H1 (cell line): ENCODE data around the gene RNF114. TPM values are rescaled to one million over a fixed set of nuclear protein-coding genes. Genes with fewer than 3 reads are reported as not detected.

Experiments used
- CTCF ChIA-PET: fragments of 300-600 bp; sonication (Branson Sonifier 250); formaldehyde crosslinking; loops from one replicate; lab custom pipeline; 2021; ENCODE audit not compliant: partially characterized antibody; lab: Charles Lee
- POLR2A ChIA-PET: fragments of 300-600 bp; sonication (Branson Sonifier 250); formaldehyde crosslinking; loops from one replicate; lab custom pipeline; 2021; ENCODE audit warnings: inconsistent platforms; ENCODE audit not compliant: partially characterized antibody; lab: Charles Lee
- DNase-seq, 2 experiments: peaks; one replicate each; pipeline versions ENCODE4 v3.0.0 to v3.0.0-alpha.2; 2010 to 2022; ENCODE audit warnings: low spot score in 2 of 2, low read depth in 1 of 2, mixed read lengths in 1 of 2
- FAIRE-seq: peaks from 2 replicates; lab custom pipeline; 2011; peaks lifted over from hg19 to GRCh38; lab: Jason Lieb, UNC
- H2AFZ ChIP-seq: 2 replicates; pipeline ENCODE4 v1.8.1; 2012; ENCODE audit warnings: low read length, inconsistent platforms
- H2AK5ac ChIP-seq: 2 replicates; pipeline ENCODE4 v1.6.1; 2013; ENCODE audit warnings: low read depth, low read length
- H2BK120ac ChIP-seq: replicated peaks from 2 replicates; pipeline ENCODE3; 2013; ENCODE audit warnings: low read depth, low read length, inconsistent platforms
- H2BK12ac ChIP-seq: 2 replicates; pipeline ENCODE4 v1.6.1; 2013; ENCODE audit warnings: low read depth, low read length
- H2BK15ac ChIP-seq: 2 replicates; pipeline ENCODE4 v1.6.1; 2013; ENCODE audit warnings: low read length
- H2BK20ac ChIP-seq: 2 replicates; pipeline ENCODE4 v1.6.1; 2013; ENCODE audit warnings: low read length
- H2BK5ac ChIP-seq: 2 replicates; pipeline ENCODE4 v1.6.1; 2013; ENCODE audit warnings: low read depth, low read length
- H3K14ac ChIP-seq: 2 replicates; pipeline ENCODE4 v1.6.1; 2013; ENCODE audit warnings: inconsistent platforms; ENCODE audit not compliant: insufficient read length
- H3K18ac ChIP-seq: 2 replicates; pipeline ENCODE4 v1.6.1; 2013; ENCODE audit warnings: low read length; ENCODE audit errors: extremely low read depth
- H3K23ac ChIP-seq: 2 replicates; pipeline ENCODE4 v1.6.1; 2013; ENCODE audit warnings: inconsistent platforms; ENCODE audit not compliant: insufficient read length
- H3K23me2 ChIP-seq: 2 replicates; pipeline ENCODE4 v1.6.1; 2013; ENCODE audit warnings: low read depth, low read length
- H3K27ac ChIP-seq: 2 replicates; pipeline ENCODE4 v1.6.1; 2011; ENCODE audit warnings: low read depth, low read length, inconsistent platforms
- H3K27me3 ChIP-seq, 4 experiments: replicated peaks in 1 of 4; 1 replicate in 1 of 4; 2 replicates in 3 of 4; pipeline versions ENCODE4 v1.6.1 to v1.8.1; 2011 to 2013; ENCODE audit warnings: low read length in 3 of 4, mild to moderate bottlenecking in 3 of 4, inconsistent platforms in 2 of 4, mixed read lengths in 2 of 4, moderate library complexity in 1 of 4; ENCODE audit not compliant: control insufficient read depth in 3 of 4, insufficient read depth in 3 of 4; ENCODE audit errors: extremely low read depth in 1 of 4
- H3K36me3 ChIP-seq, 4 experiments: 2 replicates each; pipeline versions ENCODE4 v1.6.1 to v1.8.1; 2011 to 2013; ENCODE audit warnings: mild to moderate bottlenecking in 4 of 4, low read length in 3 of 4, moderate library complexity in 2 of 4, control low read depth in 1 of 4, inconsistent platforms in 1 of 4; ENCODE audit not compliant: insufficient read depth in 4 of 4, control insufficient read depth in 2 of 4
- H3K4ac ChIP-seq: replicated peaks from 2 replicates; pipeline ENCODE3; 2013; ENCODE audit warnings: low read length, low read depth, mixed read lengths, inconsistent platforms; ENCODE audit not compliant: insufficient read length
- H3K4me1 ChIP-seq, 4 experiments: replicated peaks in 1 of 4; 1 replicate in 1 of 4; 2 replicates in 3 of 4; pipeline versions ENCODE4 v1.6.1 to v1.8.1; 2011 to 2013; ENCODE audit warnings: low read length in 3 of 4, inconsistent platforms in 2 of 4, mixed read lengths in 1 of 4; ENCODE audit not compliant: insufficient read depth in 4 of 4, control insufficient read depth in 3 of 4
- H3K4me2 ChIP-seq, 2 experiments: 2 replicates each; pipeline versions ENCODE4 v1.6.1 to v1.8.1; 2011 to 2013; ENCODE audit warnings: low read depth in 2 of 2, low read length in 2 of 2, control low read depth in 1 of 2, inconsistent platforms in 1 of 2, mild to moderate bottlenecking in 1 of 2; ENCODE audit not compliant: insufficient read depth in 1 of 2
- H3K4me3 ChIP-seq, 4 experiments: fragments of 200-600, 300-600 bp in 1 of 4; sonication (generic), shearing (Covaris generic), sonication (Bioruptor Twin) in 1 of 4; 2 replicates each; pipeline versions ENCODE4 v1.5.1 to v1.8.1; 2011 to 2016; ENCODE audit warnings: low read length in 4 of 4, low read depth in 3 of 4, control low read depth in 2 of 4, inconsistent platforms in 2 of 4, mild to moderate bottlenecking in 2 of 4, mixed read lengths in 1 of 4, moderate library complexity in 1 of 4; ENCODE audit not compliant: insufficient read depth in 2 of 4; ENCODE audit errors: extremely low read depth in 1 of 4
- H3K56ac ChIP-seq: replicated peaks from 2 replicates; pipeline ENCODE3; 2013; ENCODE audit warnings: low read depth, mild to moderate bottlenecking, mixed read lengths, low read length, inconsistent platforms; ENCODE audit not compliant: insufficient read length
- H3K79me1 ChIP-seq: 2 replicates; pipeline ENCODE4 v1.6.1; 2013; ENCODE audit warnings: low read depth, low read length, control low read depth
- H3K79me2 ChIP-seq, 2 experiments: 2 replicates each; pipeline versions ENCODE4 v1.6.1 to v1.8.1; 2012 to 2013; ENCODE audit warnings: low read length in 2 of 2, mild to moderate bottlenecking in 2 of 2, inconsistent platforms in 1 of 2; ENCODE audit not compliant: insufficient read depth in 2 of 2, control insufficient read depth in 1 of 2
- H3K9ac ChIP-seq, 4 experiments: replicated peaks in 1 of 4; 1 replicate in 1 of 4; 2 replicates in 3 of 4; pipeline versions ENCODE4 v1.6.1 to v1.8.1; 2011 to 2013; ENCODE audit warnings: low read depth in 3 of 4, low read length in 3 of 4, control low read depth in 2 of 4, mild to moderate bottlenecking in 2 of 4, moderate library complexity in 2 of 4, inconsistent platforms in 1 of 4; ENCODE audit errors: extremely low read depth in 1 of 4
- H3K9me3 ChIP-seq, 2 experiments: 2 replicates each; pipeline versions ENCODE4 v1.6.1 to v1.8.1; 2012 to 2013; ENCODE audit warnings: mild to moderate bottlenecking in 2 of 2, moderate library complexity in 2 of 2, control low read depth in 1 of 2, inconsistent platforms in 1 of 2, low read depth in 1 of 2, low read length in 1 of 2, mixed read lengths in 1 of 2; ENCODE audit not compliant: insufficient read depth in 2 of 2
- H4K20me1 ChIP-seq, 2 experiments: replicated peaks in 1 of 2; 2 replicates each; pipeline versions ENCODE3 to v1.8.1; 2011 to 2013; ENCODE audit warnings: inconsistent platforms in 2 of 2, low read length in 2 of 2, mild to moderate bottlenecking in 1 of 2; ENCODE audit not compliant: insufficient read depth in 2 of 2, control insufficient read depth in 1 of 2
- H4K5ac ChIP-seq: 2 replicates; pipeline ENCODE4 v1.6.1; 2013; ENCODE audit warnings: low read length, low read depth, mixed read lengths, inconsistent platforms; ENCODE audit not compliant: insufficient read length
- H4K8ac ChIP-seq: 2 replicates; pipeline ENCODE4 v1.8.0; 2013; ENCODE audit warnings: mild to moderate bottlenecking, moderate library complexity, low read length, inconsistent platforms; ENCODE audit not compliant: insufficient read depth; ENCODE audit errors: extremely low read depth
- H4K91ac ChIP-seq: replicated peaks from 2 replicates; pipeline ENCODE3; 2013; ENCODE audit warnings: low read length, mixed read lengths, inconsistent platforms; ENCODE audit not compliant: insufficient read length
- ASH2L ChIP-seq: fragments of 200-600, 300-600 bp; sonication (generic); IDR thresholded peaks from one replicate; pipeline ENCODE4 v1.7.1; 2017; ENCODE audit warnings: low read length
- BRCA1 ChIP-seq: IDR thresholded peaks from 2 replicates; pipeline ENCODE4 v1.6.1; 2012; ENCODE audit warnings: low read depth, low read length, improper control_type of control experiment
- JUN ChIP-seq: IDR thresholded peaks from 2 replicates; pipeline ENCODE4 v1.6.1; 2011; ENCODE audit warnings: low read depth, mild to moderate bottlenecking, improper control_type of control experiment, low read length
- SP1 ChIP-seq: IDR thresholded peaks from 2 replicates; pipeline ENCODE4 v1.6.1; 2011; ENCODE audit warnings: low read depth, low read length
- USF2 ChIP-seq: IDR thresholded peaks from 2 replicates; pipeline ENCODE4 v1.6.1; 2011; ENCODE audit warnings: low read length, improper control_type of control experiment
- WGBS, 2 experiments: shearing (Covaris generic) in 1 of 2; methylation state at CpG; one replicate each; pipeline versions ENCODE4 v1.1.6 to v1.1.7; 2013 to 2015; ENCODE audit warnings: low lambda C conversion rate in 2 of 2, mixed read lengths in 2 of 2, inconsistent platforms in 1 of 2, low coverage in 1 of 2, missing lambda C conversion rate in 1 of 2; ENCODE audit not compliant: insufficient replicate concordance in 2 of 2, insufficient coverage in 1 of 2, insufficient read length in 1 of 2; ENCODE audit errors: extremely low coverage in 1 of 2, missing lambda C conversion rate in 1 of 2; 5-methylcytosine and 5-hydroxymethylcytosine counted together
- polyA plus RNA-seq, 7 experiments: library from polyadenylated mRNA; depleted of rRNA in 3 of 7; stranded (reverse) in 5 of 7; unstranded in 2 of 7; fragments of >200 nt in 5 of 7; fragments of 200-250 nt in 2 of 7; gene quantifications; 1 replicate in 5 of 7; 2 replicates in 1 of 7; 4 replicates in 1 of 7; pipeline versions ENCODE4 v1.2.1 to v1.2.3, GENCODE V29; 2011 to 2013; ENCODE audit warnings: missing spikeins in 2 of 7, mixed read lengths in 2 of 7
- total RNA-seq: library from RNA; stranded (reverse); fragmentation: NEBNext Ultra II Directional; extraction: Animal tissue kit (Norgen Biotek cat#: 25700); gene quantifications from 2 replicates; pipeline ENCODE4 v1.2.1, GENCODE V29; 2021

RNF114 gene
- total and polyA plus RNA-seq, 2 of the 8 experiments (the other 6 are each of a cell fraction or from before 2014, with no cell fraction given): 81.7 to 89.9 TPM

DNA sequence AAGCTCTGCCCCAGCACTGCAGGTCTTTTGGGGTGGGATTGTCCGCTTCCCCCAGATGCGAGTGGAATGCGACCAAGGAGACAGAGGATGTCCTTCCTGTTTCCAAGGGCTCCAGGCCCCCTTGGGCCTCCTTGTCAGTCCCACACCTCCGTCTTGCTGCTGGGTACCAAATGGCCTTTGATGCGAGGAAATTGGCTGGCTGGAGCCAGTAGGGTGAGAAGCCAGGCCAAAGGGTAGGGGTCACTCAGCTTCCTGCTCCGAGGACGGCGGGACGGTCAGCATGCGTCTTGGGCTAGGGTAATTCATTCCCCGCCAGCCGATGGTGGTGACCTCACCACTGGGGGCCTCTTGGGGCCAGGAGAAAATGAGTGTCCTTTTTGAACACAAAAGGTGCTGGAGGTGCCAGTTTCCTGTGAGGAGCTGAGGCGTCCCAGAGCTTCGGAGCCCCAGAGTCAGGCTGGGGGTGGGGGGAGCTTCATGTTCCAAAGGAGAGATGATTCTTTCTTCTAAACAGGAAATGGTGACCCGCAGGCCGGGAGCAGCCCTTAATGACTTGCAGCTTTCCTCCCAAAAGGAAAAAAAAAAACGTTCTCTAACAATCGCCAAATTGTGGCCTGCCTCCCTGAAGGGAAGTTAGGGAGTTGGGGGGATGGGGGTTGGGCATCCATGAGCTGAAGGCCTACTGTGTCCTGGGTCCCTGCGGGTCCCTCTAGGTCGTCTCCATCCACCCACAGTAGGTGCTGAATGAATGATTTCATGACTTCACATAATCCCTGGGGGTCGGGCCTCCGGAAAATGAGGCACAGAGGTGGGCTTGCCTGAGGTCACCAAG lies 53.3 kb downstream of the RNF114 start:
- no peak overlapping the region for H3K14ac ChIP-seq
- H3K79me1 ChIP-seq: peaks cover 2% of the 10 kb centered on the region; the same call in 1 of the 2 replicates
- H4K20me1 ChIP-seq: peaks cover 2 to 4% of the 10 kb centered on the region in 2 experiments
- POLR2A ChIA-PET: interaction anchor here (0.6 to 15.6 kb wide), 9 partner anchors 8 to 302 kb away, joined by 3 to 287 read pairs (median 4); no protein-coding TSS in a partner anchor
- H3K23me2 ChIP-seq: no peaks in the 10 kb centered on the region
- peak overlapping the region; percentile 28; the same call in 1 of the 2 replicates for H3K18ac ChIP-seq
- peak overlapping the region; percentile 90; the same call in 1 of the 2 replicates for H2AK5ac ChIP-seq
- H2BK15ac ChIP-seq: peak overlapping the region; percentile 81; the same call in 1 of the 2 replicates
- H3K27ac ChIP-seq: no peak overlapping the region; the same call in 1 of the 2 replicates
- H3K9me3 ChIP-seq: no peaks in the 10 kb centered on the region
- H3K4me3 ChIP-seq: no peak overlapping the region
- peaks cover 0 to 21% (median 0%) of the 10 kb centered on the region in 4 experiments; a peak in 1 of 8 replicates for H3K36me3 ChIP-seq
- FAIRE-seq (no peak), DNase-seq (peak in 1 of 2 experiments; percentile 59)
- H4K8ac ChIP-seq: no peak overlapping the region
- no peak overlapping the region for H3K56ac ChIP-seq
- H3K79me2 ChIP-seq: peaks cover 0 to 8% of the 10 kb centered on the region in 2 experiments; a peak in 2 of 4 replicates
- H2BK120ac ChIP-seq: no peak overlapping the region
- CTCF ChIA-PET: interaction anchor here (0.7 to 21.7 kb wide), 11 partner anchors 8 to 95 kb away, joined by 3 to 514 read pairs (median 4); no protein-coding TSS in a partner anchor
- H3K4me1 ChIP-seq: peaks cover 24 to 49% (median 42%) of the 10 kb centered on the region in 4 experiments
- WGBS, 2 experiments: 50% methylated on average over 22 of the region's 22 CpGs; no CpG with 5 or more reads in 1 of the 2 experiments
- H3K9ac ChIP-seq: peak overlapping the region in 1 of 4 experiments; percentile 10; a peak in 2 of 7 replicates
- peak overlapping the region; percentile 29 for H3K4ac ChIP-seq
- no peak overlapping the region for H2AFZ ChIP-seq
- H3K4me2 ChIP-seq: peak overlapping the region; percentile 12 to 16; a peak in 3 of 4 replicates
- no peak overlapping the region for H4K5ac ChIP-seq
- H3K27me3 ChIP-seq: no peaks in the 10 kb centered on the region
- TF ChIP-seq SP1 (0 out of 2 replicates have a peak, but pooled peaks have one; percentile 11), ASH2L (peak; percentile 23), JUN (no peak), BRCA1 (no peak), USF2 (no peak)
- peak overlapping the region; percentile 56 for H4K91ac ChIP-seq
- H2BK20ac ChIP-seq: 0 out of 2 replicates have a peak overlapping the region, but pooled peaks have one; percentile 80
- no peak overlapping the region for H3K23ac ChIP-seq
- peak overlapping the region; percentile 90 for H2BK12ac ChIP-seq
- H2BK5ac ChIP-seq: peak overlapping the region; percentile 93
